Measurements from ENCODE around the gene CLDN6.

CLDN6 gene

GRCh38 chr16:2966043-2966807 lies 51.8 kb downstream of the CLDN6 start:
- DNase-seq: no peak
- in situ Hi-C loops (cut with MboI; ENCODE audit: low pct_unique_long_range_greater_than_20kb, low sequenced_read_pairs): no loop called here

All from KBM-7 (cell line).